ENCODE measurements around the gene PPP2R5C.
A peak's percentile ranks its signal among the peaks of the same experiment; 100 is the strongest.
"Not testable (repeated sequence)": the region's sequence is repeated elsewhere in the genome, so short reads cannot be mapped to it uniquely, and the experiment has no call there.

The PPP2R5C gene

GRCh38 chr14:101727611-101728366 is 33.7 kb upstream of the PPP2R5C start:
- no peak for DNase-seq (ENCODE audit: low read depth)

GRCh38 chr14:101728367-101728742 is 33.2 kb upstream of the PPP2R5C start:
- DNase-seq (ENCODE audit: low read depth): no peak

- DNase-seq (ENCODE audit: low read depth): no peak
Measured at GRCh38 chr14:101729382-101729781, 32.1 kb upstream of the PPP2R5C start.

- DNase-seq (ENCODE audit: low read depth): not testable (repeated sequence)
Measured at GRCh38 chr14:101730157-101730556, 31.4 kb upstream of the PPP2R5C start.

DNA sequence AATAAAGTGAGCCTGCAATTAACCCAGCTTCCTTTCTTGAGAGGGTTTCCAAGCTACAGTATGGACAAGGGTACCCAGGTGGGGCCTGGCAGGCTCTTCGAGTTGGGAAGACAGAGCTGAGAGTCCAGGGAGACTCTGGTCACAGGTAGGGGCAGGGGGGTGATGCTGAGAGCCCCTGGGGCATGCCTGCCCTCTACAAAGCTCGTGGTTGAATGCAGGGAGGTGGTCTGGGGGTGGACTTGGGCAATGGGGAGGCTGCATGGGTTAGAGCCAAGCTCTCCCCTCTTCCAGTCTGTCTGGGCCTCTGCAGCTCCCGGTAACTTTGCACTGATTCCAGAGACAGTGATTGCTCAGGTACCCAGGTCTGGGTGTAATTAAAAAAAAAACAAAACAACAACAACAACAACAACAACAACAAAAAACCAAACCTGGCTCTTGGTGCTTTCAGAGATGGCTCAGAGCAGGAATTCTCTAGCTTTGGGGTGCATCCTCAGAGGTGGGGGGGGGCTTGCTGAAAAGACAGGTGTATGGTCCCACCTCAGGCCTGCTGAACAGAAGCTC is 30.8 kb upstream of the PPP2R5C start:
- no peak for DNase-seq (ENCODE audit: low read depth)

DNA sequence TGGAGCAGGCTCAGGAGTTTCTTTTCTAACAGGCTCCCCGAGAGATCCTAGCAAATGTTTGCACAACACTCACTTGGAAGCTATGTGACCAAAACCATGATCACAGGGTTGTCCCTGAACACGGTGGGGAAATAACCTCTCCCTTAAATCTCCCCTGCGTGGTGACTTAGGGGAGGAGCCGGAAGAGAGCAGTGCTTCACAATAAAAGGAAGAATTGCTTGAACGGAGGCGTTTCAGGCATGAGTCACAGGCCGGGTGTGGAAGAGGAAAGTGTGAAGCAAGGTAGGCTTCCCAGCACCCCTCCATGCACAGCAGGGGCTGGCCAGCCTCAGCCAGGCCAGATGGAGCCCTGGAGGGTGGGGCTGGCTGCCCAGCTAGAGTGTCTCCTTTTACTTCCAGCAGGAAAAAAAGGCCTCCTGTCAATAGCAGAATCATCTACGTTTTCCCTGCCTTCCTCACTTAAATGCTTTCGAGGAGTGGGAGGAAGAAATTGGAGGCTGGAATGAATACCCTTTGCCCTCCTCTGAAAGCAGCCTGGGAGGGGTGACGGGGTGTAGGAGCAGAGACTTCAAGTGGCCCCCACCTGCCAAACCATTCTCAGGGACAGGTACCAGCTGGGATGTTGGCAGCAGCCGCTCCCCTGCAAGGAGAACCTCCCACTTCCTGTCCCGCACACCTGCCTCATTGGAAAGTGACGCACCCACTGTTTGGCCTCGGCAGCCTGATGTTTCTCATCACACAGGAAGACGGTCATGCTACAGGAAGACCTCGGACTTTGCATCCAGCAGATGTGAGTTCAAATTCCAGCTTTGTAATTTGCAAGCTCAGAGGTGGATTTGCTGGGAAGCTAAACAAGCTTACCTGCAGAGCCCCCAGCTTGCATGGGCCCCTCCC is 30.1 kb upstream of the PPP2R5C start:
- DNase-seq (ENCODE audit: low read depth): peak; percentile 40

DNA sequence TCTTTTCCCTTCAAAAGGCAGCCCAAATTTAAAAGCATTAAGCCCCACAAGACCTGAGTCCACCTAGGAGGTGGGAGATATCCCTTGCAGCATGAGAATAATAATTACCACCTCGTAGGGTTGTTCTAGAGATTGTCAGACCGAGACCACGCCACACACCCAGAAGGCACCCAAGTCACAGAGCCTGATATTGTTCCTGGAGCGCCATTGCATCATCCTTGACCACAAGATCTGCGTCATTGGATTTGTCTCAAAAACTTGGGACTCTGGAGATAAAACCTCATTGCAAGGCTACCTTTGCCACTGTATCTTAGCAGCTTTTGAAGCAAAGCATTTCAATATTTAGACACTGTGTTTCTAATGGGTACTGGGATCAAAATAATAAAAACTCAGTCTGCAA is 29.4 kb upstream of the PPP2R5C start:
- DNase-seq (ENCODE audit: low read depth): no peak

GRCh38 chr14:101733211-101733610 is 28.3 kb upstream of the PPP2R5C start:
- DNase-seq (ENCODE audit: low read depth): peak; percentile 4

GRCh38 chr14:101734246-101734847 is 27.2 kb upstream of the PPP2R5C start:
- DNase-seq (ENCODE audit: low read depth): no peak

DNA sequence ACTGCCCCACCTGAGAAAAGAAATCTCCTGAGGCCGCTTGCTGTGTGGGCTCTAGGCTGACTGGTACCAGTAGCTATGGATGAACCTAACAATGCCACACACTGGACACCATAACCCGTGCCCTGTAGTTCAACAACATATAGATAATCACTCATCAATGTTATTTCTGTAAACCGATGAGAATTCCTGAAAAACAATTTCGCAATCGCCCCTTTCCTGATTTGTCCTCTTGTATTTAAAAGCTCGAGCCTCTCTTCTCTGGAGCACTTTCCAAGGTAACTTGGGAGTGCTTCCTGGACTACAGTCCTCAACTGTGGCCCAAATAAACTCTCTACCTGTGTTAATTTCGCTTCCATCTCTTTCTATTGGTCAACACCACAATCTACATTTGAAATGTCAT is 26.1 kb upstream of the PPP2R5C start:
- no peak for DNase-seq (ENCODE audit: low read depth)

- DNase-seq (ENCODE audit: low read depth): no peak
Measured at GRCh38 chr14:101736071-101736470, 25.4 kb upstream of the PPP2R5C start.

DNA sequence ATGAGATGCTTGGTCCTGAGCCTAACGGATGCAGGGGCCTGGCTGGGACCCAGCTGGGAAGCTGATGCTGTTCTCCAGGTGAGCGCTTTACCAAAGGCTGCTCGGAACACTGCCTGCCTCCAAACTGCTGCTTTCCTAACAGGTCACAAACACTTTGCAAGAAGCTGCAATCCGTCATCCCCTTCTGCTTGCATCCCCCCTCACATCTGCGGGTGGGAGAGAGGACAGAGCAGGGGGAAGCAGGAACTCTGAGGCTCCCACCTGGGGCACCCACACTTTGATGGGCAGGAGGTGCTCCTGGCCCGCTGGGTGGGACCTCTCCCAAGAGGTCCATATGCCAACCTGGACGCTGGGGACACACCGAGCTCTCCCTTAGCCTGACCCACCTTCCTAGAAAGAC is 24.9 kb upstream of the PPP2R5C start:
- no peak for DNase-seq (ENCODE audit: low read depth)

DNA sequence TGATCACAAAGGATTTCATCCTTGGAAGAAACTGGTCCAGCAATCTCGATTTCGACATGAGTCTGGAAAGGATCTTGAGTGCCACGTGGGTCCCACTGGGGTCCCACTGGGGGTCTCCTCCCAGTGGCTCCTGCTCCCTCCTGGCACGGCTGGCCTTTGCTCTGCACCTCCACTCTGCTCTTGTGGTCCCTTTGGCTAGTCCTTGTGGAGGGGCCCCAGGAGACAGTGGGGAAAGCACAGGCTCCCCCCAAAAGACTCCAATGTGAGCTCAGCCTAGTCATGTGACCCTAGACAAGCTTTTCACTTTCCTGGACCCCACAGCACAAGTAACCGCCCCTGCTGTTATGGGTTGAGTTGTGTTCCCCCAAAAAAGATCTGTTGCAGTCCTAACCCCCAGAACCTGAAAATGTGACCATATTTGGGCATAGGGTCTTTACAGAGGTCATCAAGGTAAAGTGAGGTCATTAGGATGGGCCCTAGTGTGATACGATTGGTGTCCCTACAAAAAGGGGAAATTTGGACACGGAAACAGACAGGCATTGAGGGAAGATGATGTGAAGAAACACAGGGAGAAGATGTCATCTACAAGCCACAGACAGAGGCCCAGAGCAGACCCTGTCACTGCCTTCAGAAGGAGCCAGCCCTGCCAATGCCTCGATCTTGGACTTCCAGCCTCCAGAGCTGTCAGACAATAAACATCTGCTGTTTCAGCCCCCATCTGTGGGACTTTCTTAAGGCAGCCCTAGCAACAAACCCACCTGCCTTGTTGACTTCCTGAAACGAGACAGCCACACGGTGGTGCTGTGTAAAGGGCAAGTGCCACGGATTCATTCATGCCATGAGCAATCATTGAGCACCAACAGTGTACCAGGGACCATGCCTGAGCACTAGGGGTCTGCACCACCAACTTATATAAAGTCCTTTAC is 23.8 kb upstream of the PPP2R5C start:
- no peak for DNase-seq (ENCODE audit: low read depth)

DNA sequence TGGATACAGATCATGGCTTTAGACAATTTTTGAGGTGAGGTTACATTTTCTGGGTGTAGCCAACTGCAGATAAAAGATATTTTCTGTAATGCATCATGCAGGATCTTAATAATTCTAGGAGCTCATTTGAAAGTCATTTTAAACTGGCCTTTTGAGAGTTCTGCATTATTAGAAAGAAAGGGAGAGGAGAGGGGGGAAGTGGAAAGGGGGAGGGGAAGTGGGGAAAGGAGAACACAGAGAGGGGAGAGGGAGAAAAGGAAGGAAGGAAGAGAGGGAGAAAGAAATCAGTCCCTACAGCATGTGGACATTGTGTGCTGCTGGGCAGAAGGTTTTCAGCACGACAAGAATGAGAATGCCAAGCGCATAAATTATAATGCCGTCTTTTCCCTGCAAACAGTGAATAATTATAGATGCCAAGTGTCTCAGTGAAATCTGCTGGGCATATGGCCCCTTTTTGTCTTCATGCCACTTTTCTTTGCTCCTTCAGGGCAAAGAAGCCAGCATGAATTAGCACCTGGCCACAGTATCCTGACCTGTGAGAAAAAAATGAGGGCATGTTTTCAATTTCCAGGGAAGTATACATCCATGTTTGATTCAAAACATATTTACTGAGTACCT is 22.7 kb upstream of the PPP2R5C start:
- DNase-seq (ENCODE audit: low read depth): no peak

DNA sequence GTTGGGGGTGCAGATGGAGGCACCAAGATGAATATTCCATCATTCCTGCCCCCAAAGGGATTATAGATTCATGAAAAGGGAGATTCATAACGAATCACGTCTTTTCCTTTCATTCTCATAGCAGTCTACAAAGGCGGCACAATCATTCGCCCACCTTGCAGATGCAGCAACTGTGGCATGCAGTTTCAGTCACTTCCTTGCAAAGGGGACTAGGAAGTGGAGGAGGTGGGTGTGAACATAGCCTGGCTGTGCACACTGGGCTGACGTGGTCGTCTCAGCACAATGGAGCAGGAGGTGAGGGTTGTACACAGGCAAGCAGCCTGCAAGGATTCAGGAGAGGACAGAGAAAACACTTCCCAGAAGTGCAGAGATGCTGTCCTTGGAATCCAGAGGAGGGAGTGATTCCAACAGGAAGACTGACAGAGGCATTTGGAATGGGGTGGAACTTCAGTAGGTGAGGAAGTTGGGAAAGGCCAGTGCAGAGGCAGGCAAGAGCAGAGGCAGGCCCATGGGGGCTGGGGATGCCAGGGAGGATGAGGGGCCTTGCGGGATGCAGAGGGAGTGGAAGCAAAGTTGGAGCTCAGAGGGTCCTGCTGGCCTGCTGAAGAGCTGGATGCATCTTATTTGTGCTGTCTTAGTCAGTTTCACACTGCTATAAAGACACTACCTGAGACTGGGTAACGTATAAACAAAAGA is 21.9 kb upstream of the PPP2R5C start:
- no peak for DNase-seq (ENCODE audit: low read depth)

DNA sequence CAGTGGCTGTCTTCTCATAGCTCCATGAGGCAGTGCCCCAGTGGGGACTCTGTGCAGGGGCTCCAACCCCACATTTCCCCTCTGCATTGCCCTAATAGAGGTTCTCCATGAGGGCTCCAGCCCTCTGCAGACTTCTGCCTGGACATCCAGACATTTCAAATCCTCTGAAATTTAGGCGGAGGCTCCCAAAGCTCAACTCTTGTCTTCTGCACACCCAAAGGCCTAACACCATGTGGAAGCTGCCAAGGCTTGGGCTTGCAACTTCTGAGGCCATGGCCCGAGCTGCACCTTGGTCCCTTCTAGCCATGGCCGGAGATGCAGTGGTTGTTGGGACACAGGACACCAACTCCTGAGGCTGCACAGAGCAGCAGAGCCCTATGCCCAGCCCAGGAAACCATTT is 20.5 kb upstream of the PPP2R5C start:
- DNase-seq (ENCODE audit: low read depth): no peak

GRCh38 chr14:101743701-101744100 is 17.8 kb upstream of the PPP2R5C start:
- DNase-seq (ENCODE audit: low read depth): no peak

DNA sequence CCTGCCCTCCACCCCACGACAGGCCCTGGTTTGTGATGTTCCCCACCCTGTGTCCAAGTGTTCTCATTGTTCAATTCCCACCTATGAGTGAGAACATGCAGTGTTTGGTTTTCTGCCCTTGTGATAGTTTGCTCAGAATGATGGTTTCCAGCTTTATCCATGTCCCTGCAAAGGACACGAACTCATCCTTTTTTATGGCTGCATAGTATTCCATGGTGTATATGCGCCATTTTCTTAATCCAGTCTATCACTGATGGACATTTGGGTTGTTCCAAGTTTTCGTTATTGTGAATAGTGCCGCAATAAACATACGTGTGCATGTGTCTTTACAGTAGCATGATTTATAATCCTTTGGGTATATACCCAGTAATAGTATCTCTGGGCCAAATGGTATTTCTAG is 17.1 kb upstream of the PPP2R5C start:
- DNase-seq (ENCODE audit: low read depth): not testable (repeated sequence)

DNA sequence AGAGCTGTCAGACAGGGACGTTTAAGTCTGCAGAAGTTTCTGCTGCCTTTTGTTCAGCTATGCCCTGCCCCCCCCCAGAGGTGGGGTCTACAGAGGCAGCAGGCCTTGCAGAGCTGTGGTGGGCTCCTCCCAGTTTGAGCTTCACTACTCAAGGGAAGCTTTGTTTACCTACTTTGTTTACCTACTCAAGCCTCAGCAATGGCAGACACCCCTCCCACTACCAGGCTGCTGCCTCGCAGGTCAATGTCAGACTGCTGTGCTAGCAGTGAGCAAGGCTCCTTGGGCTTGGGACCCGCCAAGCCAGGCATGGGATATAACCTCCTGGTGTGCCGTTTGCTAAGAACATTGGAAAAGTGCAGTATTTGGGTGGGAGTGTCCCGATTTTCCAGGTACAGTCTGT is 11.8 kb upstream of the PPP2R5C start:
- not testable (repeated sequence) for DNase-seq (ENCODE audit: low read depth)

GRCh38 chr14:101754893-101755292 is 6.6 kb upstream of the PPP2R5C start:
- no peak for DNase-seq (ENCODE audit: low read depth)

All from GM04504 (cell line).